Kidney glomerular epithelial cell (primary cell): ENCODE results near the gene CCDC88C.
"Not testable (repeated sequence)": the region's sequence is repeated elsewhere in the genome, so short reads cannot be mapped to it uniquely, and the experiment has no call there.

ENCODE experiments used
- DNase-seq: peaks from one replicate; lab custom pipeline; 2025; lab: John Stamatoyannopoulos, UW

CCDC88C gene

GRCh38 chr14:91228112-91229004, 189.3 kb downstream of the CCDC88C start:
- DNase-seq, result peak; percentile 40

GRCh38 chr14:91227183-91227628, 190.4 kb downstream of the CCDC88C start:
- DNase-seq, result no peak

- DNase-seq, result not testable (repeated sequence)
These were observed 191.3 kb downstream of the CCDC88C start for GRCh38 chr14:91226360-91226759.

- no peak for DNase-seq
These were observed 192.6 kb downstream of the CCDC88C start for GRCh38 chr14:91225025-91225424.

GRCh38 chr14:91223028-91223783, 194.4 kb downstream of the CCDC88C start:
- DNase-seq, result no peak
